A549 (cell line): Measurements from ENCODE around the gene ATG13. TPM values are rescaled to one million over a fixed set of nuclear protein-coding genes. Genes with fewer than 3 reads are reported as not detected.

ENCODE experiments used
- ATAC-seq, 2 experiments: fragments of 200-7000 bp in 1 of 2; fragments of >200 bp in 1 of 2; cut with Nextera tagmentation in 1 of 2; cut with Tn5 transposase in 1 of 2; 3 replicates each; pipeline versions ENCODE4 v1.8.0 to v1.9.1; 2018 to 2020; ENCODE audit warnings: mild to moderate bottlenecking in 1 of 2, moderate library complexity in 1 of 2
- CTCF ChIA-PET: fragments of 300-600 bp; sonication (Branson Sonifier 250); formaldehyde crosslinking; extraction: SDS; loops from one replicate; lab custom pipeline; 2021; ENCODE audit warnings: antibody characterized with exemption, inconsistent platforms; lab: Yijun Ruan, JAX
- POLR2A ChIA-PET: fragments of 350-600 bp; formaldehyde crosslinking; extraction: SDS; loops from one replicate; lab custom pipeline; 2021; ENCODE audit warnings: antibody characterized with exemption, inconsistent platforms; lab: Yijun Ruan, JAX
- DNase-seq, 2 experiments: peaks; one replicate each; pipeline versions ENCODE4 v3.0.0 to v3.0.0-alpha.2; 2011 to 2016; ENCODE audit warnings: low read depth in 1 of 2, low spot score in 1 of 2
- FAIRE-seq: peaks from 2 replicates; lab custom pipeline; 2011; peaks lifted over from hg19 to GRCh38; lab: Jason Lieb, UNC
- H3K27ac ChIP-seq, 2 experiments: fragments of >200 bp; sonication (Bioruptor Twin); formaldehyde crosslinking; 3 replicates each; pipeline ENCODE4 v1.5.1; 2016 to 2017
- H3K4me1 ChIP-seq: fragments of >200 bp; sonication (Bioruptor Twin); formaldehyde crosslinking; 3 replicates; pipeline ENCODE4 v1.6.1; 2016
- H3K4me2 ChIP-seq: fragments of >200 bp; sonication (Bioruptor Twin); formaldehyde crosslinking; 3 replicates; pipeline ENCODE4 v1.6.1; 2016
- H3K4me3 ChIP-seq: fragments of >200 bp; sonication (Bioruptor Twin); formaldehyde crosslinking; 3 replicates; pipeline ENCODE4 v1.5.1; 2016
- H3K9me3 ChIP-seq: fragments of >200 bp; sonication (Bioruptor Twin); formaldehyde crosslinking; 3 replicates; pipeline ENCODE4 v1.6.1; 2016
- BHLHE40 ChIP-seq: IDR thresholded peaks from 2 replicates; pipeline ENCODE4 v1.6.1; 2012; ENCODE audit warnings: low read depth, low read length, inconsistent platforms
- CEBPB ChIP-seq, 2 experiments: fragments of >200 bp in 1 of 2; sonication (Bioruptor Twin) in 1 of 2; formaldehyde crosslinking in 1 of 2; IDR thresholded peaks; 2 replicates each; pipeline ENCODE4 v1.6.1; 2012 to 2016
- CHD2 ChIP-seq: fragments of 150-350 bp; IDR thresholded peaks from 2 replicates; pipeline ENCODE4 v1.6.1; 2014; ENCODE audit warnings: low read length; ENCODE audit not compliant: partially characterized antibody
- CHD4 ChIP-seq: fragments of 200-600 bp; sonication (generic); IDR thresholded peaks from 2 replicates; pipeline ENCODE4 v1.6.1; 2016; ENCODE audit warnings: antibody characterized with exemption, mild to moderate bottlenecking, borderline replicate concordance
- EHF ChIP-seq: fragments of 250-450 bp; sonication (Bioruptor Pico); IDR thresholded peaks from 2 replicates; pipeline ENCODE4 v1.5.0; 2020; ENCODE audit warnings: mild to moderate bottlenecking
- ESRRA ChIP-seq: fragments of 150-350 bp; IDR thresholded peaks from 2 replicates; pipeline ENCODE4 v1.6.1; 2014; ENCODE audit warnings: mild to moderate bottlenecking, low read length, borderline replicate concordance
- HEYL ChIP-seq: fragments of 250-450 bp; sonication (Bioruptor Pico); IDR thresholded peaks from 2 replicates; pipeline ENCODE4 v1.8.0; 2021; ENCODE audit warnings: mild to moderate bottlenecking, moderate library complexity
- JUN ChIP-seq, 2 experiments: fragments of >200 bp; sonication (Bioruptor Twin); formaldehyde crosslinking; IDR thresholded peaks; 2 replicates in 1 of 2; 3 replicates in 1 of 2; pipeline ENCODE4 v1.6.1; 2016 to 2017
- MAZ ChIP-seq: fragments of 150-350 bp; IDR thresholded peaks from 2 replicates; pipeline ENCODE4 v1.6.1; 2014; ENCODE audit warnings: antibody characterized with exemption, low read depth, low read length, borderline replicate concordance
- NR3C1 ChIP-seq: fragments of >200 bp; sonication (Bioruptor Twin); formaldehyde crosslinking; IDR thresholded peaks from 3 replicates; pipeline ENCODE4 v1.6.1; 2017
- RFX5 ChIP-seq: fragments of 450-650 bp; IDR thresholded peaks from 2 replicates; pipeline ENCODE4 v1.7.1; 2014; ENCODE audit warnings: antibody characterized with exemption, mild to moderate bottlenecking, moderate library complexity
- RNF2 ChIP-seq: fragments of 200-600 bp; sonication (generic); IDR thresholded peaks from 2 replicates; pipeline ENCODE4 v1.6.1; 2016; ENCODE audit warnings: low read depth, mild to moderate bottlenecking, antibody characterized with exemption, moderate library complexity, borderline replicate concordance
- SREBF2 ChIP-seq: fragments of 450-650 bp; IDR thresholded peaks from 2 replicates; pipeline ENCODE4 v1.6.1; 2014; ENCODE audit warnings: mild to moderate bottlenecking, moderate library complexity
- ZNF302 ChIP-seq: fragments of 250-450 bp; sonication (Bioruptor Pico); IDR thresholded peaks from 2 replicates; pipeline ENCODE4 v1.9.0; 2021; ENCODE audit warnings: inconsistent platforms, mild to moderate bottlenecking, moderate library complexity
- WGBS: methylation state at CpG from one replicate; pipeline ENCODE4 v1.1.6; 2017; ENCODE audit errors: missing lambda C conversion rate; 5-methylcytosine and 5-hydroxymethylcytosine counted together
- polyA plus RNA-seq, 4 experiments: library from polyadenylated mRNA; depleted of rRNA in 3 of 4; stranded (reverse); fragments of >200 nt; fragmentation: RNase III in 1 of 4; extraction: RNeasy Plus Mini Kit Qiagen cat#74134 plus additional on column Dnase treatment in 1 of 4; gene quantifications; 2 replicates in 3 of 4; 3 replicates in 1 of 4; pipeline ENCODE4 v1.2.3, GENCODE V29; 2011 to 2017
- TF ChIP-seq, protein P1 (sequence below): fragments of >200 bp; sonication (Bioruptor Twin); formaldehyde crosslinking; IDR thresholded peaks from 3 replicates; pipeline ENCODE4 v1.5.1; 2016
- TF ChIP-seq, protein P2 (sequence below): IDR thresholded peaks from 2 replicates; pipeline ENCODE4 v1.6.1; 2012; ENCODE audit warnings: low read depth, borderline replicate concordance
- TF ChIP-seq, protein P3 (sequence below): fragments of 150-350 bp; IDR thresholded peaks from 2 replicates; pipeline ENCODE4 v1.6.1; 2014; ENCODE audit warnings: low read depth, mild to moderate bottlenecking, low read length
- TF ChIP-seq, protein P4 (sequence below): fragments of 250-450 bp; sonication (Bioruptor Pico); IDR thresholded peaks from 2 replicates; pipeline ENCODE4 v1.5.0; 2020; ENCODE audit warnings: low read depth, mild to moderate bottlenecking, moderate library complexity
- TF ChIP-seq, protein P5 (sequence below): IDR thresholded peaks from 2 replicates; pipeline ENCODE4 v1.6.1; 2012
- TF ChIP-seq, protein P6 (sequence below): fragments of 250-450 bp; sonication (Bioruptor Pico); IDR thresholded peaks from 2 replicates; pipeline ENCODE4 v1.5.0; 2021; ENCODE audit warnings: mild to moderate bottlenecking, moderate library complexity, borderline replicate concordance

The ATG13 gene
- polyA plus RNA-seq, 2 of the 4 experiments (the other 2 are of a cell fraction): 39.5 to 58.6 TPM

DNA sequence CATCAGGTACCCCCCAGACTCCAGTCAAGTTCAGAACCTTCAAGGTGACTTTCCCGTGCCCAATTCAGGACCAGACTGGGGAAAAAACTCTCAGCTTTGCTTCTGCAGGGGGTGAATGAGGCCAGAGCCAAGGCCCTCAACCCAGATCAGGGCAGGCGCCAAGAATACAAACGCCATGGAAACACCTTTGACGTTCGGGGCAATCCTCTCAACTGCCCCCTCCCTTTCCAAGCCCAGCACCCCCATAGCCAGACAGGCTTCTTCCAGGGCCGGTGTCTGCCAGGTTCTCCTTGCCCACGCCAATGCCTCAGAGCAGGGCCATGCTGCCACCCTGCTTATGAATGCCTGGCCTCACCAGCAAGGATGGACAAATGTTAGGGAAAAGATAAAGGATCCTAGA, 77.3 kb downstream of the ATG13 start:
- Histone ChIP-seq H3K4me3 (no peak overlapping the region), H3K9me3 (no peaks in the 10 kb centered on the region), H3K4me1 (peaks cover 13% of the 10 kb centered on the region; the same call in 2 of the 3 replicates), H3K4me2 (no peak overlapping the region), H3K27ac (no peak overlapping the region)
- TF ChIP-seq, protein P1, sequence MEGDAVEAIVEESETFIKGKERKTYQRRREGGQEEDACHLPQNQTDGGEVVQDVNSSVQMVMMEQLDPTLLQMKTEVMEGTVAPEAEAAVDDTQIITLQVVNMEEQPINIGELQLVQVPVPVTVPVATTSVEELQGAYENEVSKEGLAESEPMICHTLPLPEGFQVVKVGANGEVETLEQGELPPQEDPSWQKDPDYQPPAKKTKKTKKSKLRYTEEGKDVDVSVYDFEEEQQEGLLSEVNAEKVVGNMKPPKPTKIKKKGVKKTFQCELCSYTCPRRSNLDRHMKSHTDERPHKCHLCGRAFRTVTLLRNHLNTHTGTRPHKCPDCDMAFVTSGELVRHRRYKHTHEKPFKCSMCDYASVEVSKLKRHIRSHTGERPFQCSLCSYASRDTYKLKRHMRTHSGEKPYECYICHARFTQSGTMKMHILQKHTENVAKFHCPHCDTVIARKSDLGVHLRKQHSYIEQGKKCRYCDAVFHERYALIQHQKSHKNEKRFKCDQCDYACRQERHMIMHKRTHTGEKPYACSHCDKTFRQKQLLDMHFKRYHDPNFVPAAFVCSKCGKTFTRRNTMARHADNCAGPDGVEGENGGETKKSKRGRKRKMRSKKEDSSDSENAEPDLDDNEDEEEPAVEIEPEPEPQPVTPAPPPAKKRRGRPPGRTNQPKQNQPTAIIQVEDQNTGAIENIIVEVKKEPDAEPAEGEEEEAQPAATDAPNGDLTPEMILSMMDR: no peak
- TF ChIP-seq, protein P2, sequence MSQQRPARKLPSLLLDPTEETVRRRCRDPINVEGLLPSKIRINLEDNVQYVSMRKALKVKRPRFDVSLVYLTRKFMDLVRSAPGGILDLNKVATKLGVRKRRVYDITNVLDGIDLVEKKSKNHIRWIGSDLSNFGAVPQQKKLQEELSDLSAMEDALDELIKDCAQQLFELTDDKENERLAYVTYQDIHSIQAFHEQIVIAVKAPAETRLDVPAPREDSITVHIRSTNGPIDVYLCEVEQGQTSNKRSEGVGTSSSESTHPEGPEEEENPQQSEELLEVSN: no peak
- TF ChIP-seq NR3C1 (no peak), ZNF302 (CRISPR knock-in tag) (no peak), CEBPB (IDR thresholded peaks at IDR 0.05) (no peak), RNF2 (no peak), CHD4 (no peak), EHF (CRISPR knock-in tag) (no peak), JUN (IDR thresholded peaks at IDR 0.05) (no peak), MAZ (no peak), RFX5 (no peak), HEYL (CRISPR knock-in tag) (no peak), CHD2 (no peak), BHLHE40 (no peak), SREBF2 (no peak), ESRRA (no peak)
- TF ChIP-seq, protein P3, sequence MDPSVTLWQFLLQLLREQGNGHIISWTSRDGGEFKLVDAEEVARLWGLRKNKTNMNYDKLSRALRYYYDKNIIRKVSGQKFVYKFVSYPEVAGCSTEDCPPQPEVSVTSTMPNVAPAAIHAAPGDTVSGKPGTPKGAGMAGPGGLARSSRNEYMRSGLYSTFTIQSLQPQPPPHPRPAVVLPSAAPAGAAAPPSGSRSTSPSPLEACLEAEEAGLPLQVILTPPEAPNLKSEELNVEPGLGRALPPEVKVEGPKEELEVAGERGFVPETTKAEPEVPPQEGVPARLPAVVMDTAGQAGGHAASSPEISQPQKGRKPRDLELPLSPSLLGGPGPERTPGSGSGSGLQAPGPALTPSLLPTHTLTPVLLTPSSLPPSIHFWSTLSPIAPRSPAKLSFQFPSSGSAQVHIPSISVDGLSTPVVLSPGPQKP: no peak
- TF ChIP-seq, protein P4, sequence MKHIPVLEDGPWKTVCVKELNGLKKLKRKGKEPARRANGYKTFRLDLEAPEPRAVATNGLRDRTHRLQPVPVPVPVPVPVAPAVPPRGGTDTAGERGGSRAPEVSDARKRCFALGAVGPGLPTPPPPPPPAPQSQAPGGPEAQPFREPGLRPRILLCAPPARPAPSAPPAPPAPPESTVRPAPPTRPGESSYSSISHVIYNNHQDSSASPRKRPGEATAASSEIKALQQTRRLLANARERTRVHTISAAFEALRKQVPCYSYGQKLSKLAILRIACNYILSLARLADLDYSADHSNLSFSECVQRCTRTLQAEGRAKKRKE (CRISPR knock-in tag): no peak
- TF ChIP-seq, protein P5, sequence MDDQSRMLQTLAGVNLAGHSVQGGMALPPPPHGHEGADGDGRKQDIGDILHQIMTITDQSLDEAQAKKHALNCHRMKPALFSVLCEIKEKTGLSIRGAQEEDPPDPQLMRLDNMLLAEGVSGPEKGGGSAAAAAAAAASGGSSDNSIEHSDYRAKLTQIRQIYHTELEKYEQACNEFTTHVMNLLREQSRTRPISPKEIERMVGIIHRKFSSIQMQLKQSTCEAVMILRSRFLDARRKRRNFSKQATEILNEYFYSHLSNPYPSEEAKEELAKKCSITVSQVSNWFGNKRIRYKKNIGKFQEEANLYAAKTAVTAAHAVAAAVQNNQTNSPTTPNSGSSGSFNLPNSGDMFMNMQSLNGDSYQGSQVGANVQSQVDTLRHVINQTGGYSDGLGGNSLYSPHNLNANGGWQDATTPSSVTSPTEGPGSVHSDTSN: no peak
- TF ChIP-seq, protein P6, sequence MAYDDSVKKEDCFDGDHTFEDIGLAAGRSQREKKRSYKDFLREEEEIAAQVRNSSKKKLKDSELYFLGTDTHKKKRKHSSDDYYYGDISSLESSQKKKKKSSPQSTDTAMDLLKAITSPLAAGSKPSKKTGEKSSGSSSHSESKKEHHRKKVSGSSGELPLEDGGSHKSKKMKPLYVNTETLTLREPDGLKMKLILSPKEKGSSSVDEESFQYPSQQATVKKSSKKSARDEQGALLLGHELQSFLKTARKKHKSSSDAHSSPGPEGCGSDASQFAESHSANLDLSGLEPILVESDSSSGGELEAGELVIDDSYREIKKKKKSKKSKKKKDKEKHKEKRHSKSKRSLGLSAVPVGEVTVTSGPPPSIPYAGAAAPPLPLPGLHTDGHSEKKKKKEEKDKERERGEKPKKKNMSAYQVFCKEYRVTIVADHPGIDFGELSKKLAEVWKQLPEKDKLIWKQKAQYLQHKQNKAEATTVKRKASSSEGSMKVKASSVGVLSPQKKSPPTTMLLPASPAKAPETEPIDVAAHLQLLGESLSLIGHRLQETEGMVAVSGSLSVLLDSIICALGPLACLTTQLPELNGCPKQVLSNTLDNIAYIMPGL (CRISPR knock-in tag): no peak
- ATAC-seq: no peak
- ChIA-PET CTCF (interaction anchor here (1.2 kb wide), 1 partner anchor 24 kb away, joined by 3 read pairs; no protein-coding TSS in a partner anchor), POLR2A (no interaction called here)
- no peak for DNase-seq
- WGBS: 83% methylated on average over 7 of the region's 7 CpGs
- FAIRE-seq: no peak
